ENCODE data around the gene DDIT3.

- TF ChIP-seq CTCF (conservative IDR thresholded peaks at IDR 0.05) (no peak), EZH2 (IDR thresholded peaks at IDR 0.05; ENCODE audit: low read depth) (no peak)
Observed at GRCh38 chr12:57489157-57489641, 31.1 kb downstream of the DDIT3 start.
